Measurements from ENCODE around the gene A1BG.

Gene A1BG

GRCh38 chr19:58366585-58367430 lies 13.5 kb upstream of the A1BG start:
- Histone ChIP-seq H3K4me3 (replicated peaks; ENCODE audit: insufficient read depth, low read length) (no peak overlapping the region), H3K27me3 (ENCODE audit: insufficient read depth, poor library complexity, severe bottlenecking) (no peaks in the 10 kb centered on the region), H3K27ac (replicated peaks) (no peak overlapping the region)
- DNase-seq (ENCODE audit: low read depth in 1 of 2, low spot score in 1 of 2) = no peak
- TF ChIP-seq REST (IDR thresholded peaks at IDR 0.05; ENCODE audit: insufficient replicate concordance, low read depth) = no peak
- TF ChIP-seq POLR2AphosphoS5 (IDR thresholded peaks at IDR 0.05; ENCODE audit: low read depth) = no peak
- no peak for TF ChIP-seq GABPA (IDR thresholded peaks at IDR 0.05; ENCODE audit: low read depth)
- TF ChIP-seq CTCF (IDR thresholded peaks at IDR 0.05; ENCODE audit: insufficient read depth, low read length) = no peak
- TF ChIP-seq SPI1 (IDR thresholded peaks at IDR 0.05; ENCODE audit: borderline replicate concordance, low read depth) = no peak

- Histone ChIP-seq H3K27me3 (ENCODE audit: insufficient read depth, poor library complexity, severe bottlenecking) (no peaks in the 10 kb centered on the region), H3K4me3 (replicated peaks; ENCODE audit: insufficient read depth, low read length) (no peak overlapping the region), H3K27ac (replicated peaks) (peak overlapping the region; percentile 42)
- DNase-seq (ENCODE audit: low read depth in 1 of 2, low spot score in 1 of 2) = peak in 1 of 2 experiments; percentile 84
- TF ChIP-seq CTCF (IDR thresholded peaks at IDR 0.05; ENCODE audit: insufficient read depth, low read length) = no peak
- TF ChIP-seq SPI1 (IDR thresholded peaks at IDR 0.05; ENCODE audit: borderline replicate concordance, low read depth) = peak; percentile 97
- TF ChIP-seq GABPA (IDR thresholded peaks at IDR 0.05; ENCODE audit: low read depth) = no peak
- peak; percentile 69; the same call in 1 of the 2 replicates for TF ChIP-seq POLR2AphosphoS5 (IDR thresholded peaks at IDR 0.05; ENCODE audit: low read depth)
- TF ChIP-seq REST (IDR thresholded peaks at IDR 0.05; ENCODE audit: insufficient replicate concordance, low read depth) = no peak
Measured at GRCh38 chr19:58364146-58364545, 10.9 kb upstream of the A1BG start.

- DNase-seq (ENCODE audit: low read depth in 1 of 2, low spot score in 1 of 2) = peak; percentile 94 to 97
- TF ChIP-seq POLR2AphosphoS5 (IDR thresholded peaks at IDR 0.05; ENCODE audit: low read depth) (peak; percentile 82), GABPA (IDR thresholded peaks at IDR 0.05; ENCODE audit: low read depth) (peak; percentile 90), REST (IDR thresholded peaks at IDR 0.05; ENCODE audit: insufficient replicate concordance, low read depth) (peak; percentile 73), CTCF (IDR thresholded peaks at IDR 0.05; ENCODE audit: insufficient read depth, low read length) (no peak), SPI1 (IDR thresholded peaks at IDR 0.05; ENCODE audit: borderline replicate concordance, low read depth) (no peak)
- peak within 1 kb of the TSS; percentile 71 for H3K4me3 ChIP-seq (replicated peaks; ENCODE audit: insufficient read depth, low read length)
- H3K27me3 ChIP-seq (ENCODE audit: insufficient read depth, poor library complexity, severe bottlenecking) = no peaks in the 10 kb centered on the region
- peak within 1 kb of the TSS; percentile 91 for H3K27ac ChIP-seq (replicated peaks)
Measured at GRCh38 chr19:58362272-58362994, 9.1 kb upstream of the A1BG start, which contains the start of gene ZNF497. TSS of gene ZNF497 (minus strand) at chr19:58362751. CDS start at chr19:58357635, 5,116 bp downstream.
